GM23338 (cell line): ENCODE measurements around the gene SEMA3C. TPM values are rescaled to one million over a fixed set of nuclear protein-coding genes. Genes with fewer than 3 reads are reported as not detected.

Experiments
- ATAC-seq: fragments of 200-7000 bp; cut with Tn5 transposase; 3 replicates; pipeline ENCODE4 v1.9.1; 2020
- DNase-seq: peaks from one replicate; pipeline ENCODE4 v3.0.0-alpha.2; 2015; ENCODE audit warnings: low spot score
- H2AFZ ChIP-seq: fragments of 200-600 bp; sonication (generic); 2 replicates; pipeline ENCODE4 v1.8.0; 2016; ENCODE audit warnings: antibody characterized with exemption, mild to moderate bottlenecking, moderate library complexity
- H3F3A ChIP-seq: fragments of 200-600 bp; sonication (generic); replicated peaks from 2 replicates; pipeline ENCODE4 v1.8.0; 2017; ENCODE audit warnings: antibody characterized with exemption, mixed run types, low read depth
- H3K27ac ChIP-seq: fragments of 200-600 bp; sonication (generic); 2 replicates; pipeline ENCODE4 v1.6.1; 2016; ENCODE audit warnings: low read depth
- H3K27me3 ChIP-seq: fragments of 200-600 bp; sonication (generic); 2 replicates; pipeline ENCODE4 v1.8.0; 2016; ENCODE audit warnings: mild to moderate bottlenecking, mixed run types, moderate library complexity; ENCODE audit not compliant: insufficient read depth
- H3K36me3 ChIP-seq: fragments of 200-600 bp; sonication (generic); 2 replicates; pipeline ENCODE4 v1.8.0; 2016; ENCODE audit warnings: mild to moderate bottlenecking; ENCODE audit not compliant: insufficient read depth
- H3K4me1 ChIP-seq: fragments of 200-600 bp; sonication (generic); 2 replicates; pipeline ENCODE4 v1.8.0; 2016; ENCODE audit warnings: mild to moderate bottlenecking, moderate library complexity; ENCODE audit not compliant: insufficient read depth
- H3K4me2 ChIP-seq: fragments of 200-600 bp; sonication (generic); 2 replicates; pipeline ENCODE4 v1.7.1; 2017; ENCODE audit warnings: mixed run types
- H3K4me3 ChIP-seq: fragments of 200-600 bp; sonication (generic); 2 replicates; pipeline ENCODE4 v1.6.1; 2016; ENCODE audit warnings: mixed run types
- H3K79me2 ChIP-seq: fragments of 200-600 bp; sonication (generic); replicated peaks from 2 replicates; pipeline ENCODE4 v1.8.0; 2017; ENCODE audit warnings: mild to moderate bottlenecking; ENCODE audit not compliant: insufficient read depth
- H3K9me2 ChIP-seq: fragments of 200-600 bp; sonication (generic); 2 replicates; pipeline ENCODE4 v1.8.0; 2017; ENCODE audit not compliant: insufficient read depth
- H4K20me1 ChIP-seq: fragments of 200-600 bp; sonication (generic); replicated peaks from 2 replicates; pipeline ENCODE4 v1.8.0; 2017; ENCODE audit warnings: mild to moderate bottlenecking; ENCODE audit not compliant: insufficient read depth
- H3K27ac Mint-ChIP-seq: 2 replicates; pipeline ENCODE4 v1.8.0; 2020; ENCODE audit warnings: inconsistent platforms, mild to moderate bottlenecking, moderate library complexity, mixed read lengths
- H3K27me3 Mint-ChIP-seq: 3 replicates; pipeline ENCODE4 v1.8.0; 2022; ENCODE audit warnings: low read depth, mild to moderate bottlenecking, moderate library complexity, mixed read lengths, inconsistent platforms; ENCODE audit not compliant: insufficient read depth, poor library complexity
- H3K36me3 Mint-ChIP-seq: 3 replicates; pipeline ENCODE4 v1.8.0; 2021; ENCODE audit warnings: low read depth, mild to moderate bottlenecking, inconsistent platforms, moderate library complexity, mixed read lengths
- H3K4me1 Mint-ChIP-seq: 3 replicates; pipeline ENCODE4 v1.8.0; 2020; ENCODE audit warnings: mild to moderate bottlenecking, inconsistent platforms, mixed read lengths
- H3K4me3 Mint-ChIP-seq: 3 replicates; pipeline ENCODE4 v1.8.0; 2021; ENCODE audit warnings: moderate library complexity, mild to moderate bottlenecking, inconsistent platforms, mixed read lengths
- H3K9me3 Mint-ChIP-seq: 3 replicates; pipeline ENCODE4 v1.8.0; 2020; ENCODE audit warnings: moderate library complexity, mild to moderate bottlenecking, inconsistent platforms, mixed read lengths
- EZH2phosphoT487 ChIP-seq: fragments of 200-600 bp; sonication (generic); IDR thresholded peaks from one replicate; pipeline ENCODE4 v1.8.1; 2018; ENCODE audit warnings: antibody characterized with exemption; ENCODE audit not compliant: unreplicated experiment
- polyA plus RNA-seq: library from polyadenylated mRNA; unstranded; fragments of >200 nt; fragmentation: Nextera tagmentation; extraction: Ambion mirVana; gene quantifications from 2 replicates; pipeline ENCODE4 v1.2.1, GENCODE V29; 2016
- total RNA-seq: library from RNA; depleted of rRNA; stranded (reverse); fragments of >200 nt; shearing (Covaris generic); gene quantifications from 2 replicates; pipeline ENCODE4 v1.2.3, GENCODE V29; 2014
- TF ChIP-seq, protein P1 (sequence below), 2 experiments: fragments of 200-600 bp in 1 of 2; sonication (generic) in 1 of 2; conservative IDR thresholded peaks; 2 replicates each; pipeline versions ENCODE4 v1.5.1 to v1.6.1; 2016 to 2017; ENCODE audit warnings: antibody characterized with exemption in 2 of 2, low read depth in 2 of 2, mild to moderate bottlenecking in 2 of 2, moderate library complexity in 1 of 2

SEMA3C gene
- total and polyA plus RNA-seq, 2 experiments from 2014 or later = 1.0 to 3.5 TPM

- H3K27me3 Mint-ChIP-seq = peaks cover 3% of the 10 kb centered on the region
- Histone ChIP-seq H3K9me2 (no peaks in the 10 kb centered on the region), H3K4me1 (no peaks in the 10 kb centered on the region), H3K79me2 (no peaks in the 10 kb centered on the region), H3F3A (no peaks in the 10 kb centered on the region), H3K27ac (no peak overlapping the region), H3K36me3 (no peaks in the 10 kb centered on the region), H3K4me2 (no peak overlapping the region), H2AFZ (no peak overlapping the region), H3K27me3 (no peaks in the 10 kb centered on the region), H4K20me1 (no peaks in the 10 kb centered on the region), H3K4me3 (no peak overlapping the region)
- no peaks in the 10 kb centered on the region for H3K36me3 Mint-ChIP-seq
- no peak overlapping the region for H3K27ac Mint-ChIP-seq
- TF ChIP-seq, protein P1, sequence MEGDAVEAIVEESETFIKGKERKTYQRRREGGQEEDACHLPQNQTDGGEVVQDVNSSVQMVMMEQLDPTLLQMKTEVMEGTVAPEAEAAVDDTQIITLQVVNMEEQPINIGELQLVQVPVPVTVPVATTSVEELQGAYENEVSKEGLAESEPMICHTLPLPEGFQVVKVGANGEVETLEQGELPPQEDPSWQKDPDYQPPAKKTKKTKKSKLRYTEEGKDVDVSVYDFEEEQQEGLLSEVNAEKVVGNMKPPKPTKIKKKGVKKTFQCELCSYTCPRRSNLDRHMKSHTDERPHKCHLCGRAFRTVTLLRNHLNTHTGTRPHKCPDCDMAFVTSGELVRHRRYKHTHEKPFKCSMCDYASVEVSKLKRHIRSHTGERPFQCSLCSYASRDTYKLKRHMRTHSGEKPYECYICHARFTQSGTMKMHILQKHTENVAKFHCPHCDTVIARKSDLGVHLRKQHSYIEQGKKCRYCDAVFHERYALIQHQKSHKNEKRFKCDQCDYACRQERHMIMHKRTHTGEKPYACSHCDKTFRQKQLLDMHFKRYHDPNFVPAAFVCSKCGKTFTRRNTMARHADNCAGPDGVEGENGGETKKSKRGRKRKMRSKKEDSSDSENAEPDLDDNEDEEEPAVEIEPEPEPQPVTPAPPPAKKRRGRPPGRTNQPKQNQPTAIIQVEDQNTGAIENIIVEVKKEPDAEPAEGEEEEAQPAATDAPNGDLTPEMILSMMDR (conservative IDR thresholded peaks at IDR 0.05; ENCODE audit: low read depth in 2 of 2) = peak; percentile 71 to 82
- no peak for TF ChIP-seq EZH2phosphoT487
- DNase-seq (peak; percentile 77), ATAC-seq (peak; percentile 61)
- no peak overlapping the region for H3K4me3 Mint-ChIP-seq
- no peaks in the 10 kb centered on the region for H3K4me1 Mint-ChIP-seq
- peaks cover 2% of the 10 kb centered on the region for H3K9me3 Mint-ChIP-seq
Observed at GRCh38 chr7:80699045-80699638, 219.7 kb downstream of the SEMA3C start.
